HG03025 (cell line): Measurements from ENCODE around the gene MCM6.

Experiments used
- ATAC-seq: cut with Tn5 transposase; IDR thresholded peaks from one replicate; pipeline ENCODE4 v1.9.1; 2021; ENCODE audit warnings: mild to moderate bottlenecking, moderate library complexity; ENCODE audit not compliant: unreplicated experiment, low FRiP score

Gene MCM6

GRCh38 chr2:135870571-135870970 is 5.7 kb downstream of the MCM6 start:
- no peak for ATAC-seq

GRCh38 chr2:135863233-135863632 is 13.0 kb downstream of the MCM6 start:
- ATAC-seq, result no peak

- ATAC-seq, result no peak
Measured at GRCh38 chr2:135862718-135863117, 13.5 kb downstream of the MCM6 start.

- no peak for ATAC-seq
Measured at GRCh38 chr2:135853401-135853800, 22.8 kb downstream of the MCM6 start.

GRCh38 chr2:135851858-135852257 is 24.4 kb downstream of the MCM6 start:
- ATAC-seq, result no peak

- ATAC-seq, result no peak
Measured at GRCh38 chr2:135850892-135851668, 25.2 kb downstream of the MCM6 start.

GRCh38 chr2:135849087-135849486 is 27.2 kb downstream of the MCM6 start:
- ATAC-seq, result no peak

- ATAC-seq, result no peak
Measured at GRCh38 chr2:135845997-135846396, 30.2 kb downstream of the MCM6 start.

- ATAC-seq, result no peak
Measured at GRCh38 chr2:135845257-135845656, 31.0 kb downstream of the MCM6 start.

- ATAC-seq, result no peak
Measured at GRCh38 chr2:135844301-135844895, 31.8 kb downstream of the MCM6 start.

GRCh38 chr2:135843671-135844070 is 32.6 kb downstream of the MCM6 start:
- no peak for ATAC-seq

- no peak for ATAC-seq
Measured at GRCh38 chr2:135840601-135841000, 35.6 kb downstream of the MCM6 start.

- no peak for ATAC-seq
Measured at GRCh38 chr2:135839713-135840112, 36.5 kb downstream of the MCM6 start.

- ATAC-seq, result no peak
Measured at GRCh38 chr2:135838502-135838901, 37.7 kb downstream of the MCM6 start.

- ATAC-seq, result no peak
Measured at GRCh38 chr2:135836596-135837270, 39.5 kb downstream of the MCM6 start, which contains the start of gene LCT. LCT (minus strand) TSS chr2:135837184; CDS start chr2:135837169, 15 bp downstream.

GRCh38 chr2:135832891-135833290 is 43.4 kb downstream of the MCM6 start:
- no peak for ATAC-seq

- ATAC-seq, result no peak
Measured at GRCh38 chr2:135831180-135831812, 44.9 kb downstream of the MCM6 start.

- ATAC-seq, result no peak
Measured at GRCh38 chr2:135829378-135830135, 46.7 kb downstream of the MCM6 start.

- ATAC-seq, result no peak
Measured at GRCh38 chr2:135826544-135826943, 49.7 kb downstream of the MCM6 start.

GRCh38 chr2:135825550-135826176 is 50.6 kb downstream of the MCM6 start:
- ATAC-seq, result no peak
